HG03378 (cell line): ENCODE measurements around the gene TXNDC2.

Experiments
- ATAC-seq: cut with Tn5 transposase; IDR thresholded peaks from one replicate; pipeline ENCODE4 v1.9.1; 2021; ENCODE audit warnings: mild to moderate bottlenecking, moderate library complexity; ENCODE audit not compliant: unreplicated experiment

Gene TXNDC2

DNA sequence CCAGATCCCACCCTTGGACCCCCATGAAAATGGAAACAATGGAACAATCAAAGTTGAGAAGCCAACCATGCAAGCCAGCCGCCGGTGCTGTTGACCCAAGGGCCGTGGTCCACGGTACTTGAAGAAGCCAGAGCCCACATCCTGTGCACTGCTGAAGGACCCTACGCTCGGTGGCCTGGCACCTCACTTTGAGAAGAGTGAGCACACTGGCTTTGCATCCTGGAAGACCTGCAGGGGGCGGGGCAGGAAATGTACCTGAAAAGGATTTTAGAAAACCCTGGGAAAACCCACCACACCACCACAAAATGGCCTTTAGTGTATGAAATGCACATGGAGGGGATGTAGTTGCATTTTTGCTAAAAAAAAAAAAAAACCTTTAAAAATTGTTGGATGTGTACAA lies 26.5 kb upstream of the TXNDC2 start:
- no peak for ATAC-seq

DNA sequence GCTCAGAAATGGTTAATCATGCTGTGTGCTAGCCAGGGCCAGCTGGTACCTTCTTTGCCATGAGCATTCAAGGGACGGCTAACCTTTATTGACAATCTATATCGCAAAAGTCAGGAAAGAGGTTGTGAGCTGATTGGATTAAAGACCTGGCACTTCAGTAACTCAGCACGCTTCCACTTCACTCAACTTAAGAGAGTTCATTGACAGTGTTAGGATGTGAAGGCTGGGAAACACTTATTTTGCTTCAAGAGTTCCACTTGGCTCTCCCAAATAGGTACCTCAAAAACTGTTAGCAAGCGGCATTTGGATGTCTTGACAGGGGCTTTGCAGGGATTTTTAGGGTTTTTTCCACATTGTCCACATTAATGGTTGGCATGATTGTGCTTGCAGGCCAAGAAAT lies 25.1 kb upstream of the TXNDC2 start:
- no peak for ATAC-seq

DNA sequence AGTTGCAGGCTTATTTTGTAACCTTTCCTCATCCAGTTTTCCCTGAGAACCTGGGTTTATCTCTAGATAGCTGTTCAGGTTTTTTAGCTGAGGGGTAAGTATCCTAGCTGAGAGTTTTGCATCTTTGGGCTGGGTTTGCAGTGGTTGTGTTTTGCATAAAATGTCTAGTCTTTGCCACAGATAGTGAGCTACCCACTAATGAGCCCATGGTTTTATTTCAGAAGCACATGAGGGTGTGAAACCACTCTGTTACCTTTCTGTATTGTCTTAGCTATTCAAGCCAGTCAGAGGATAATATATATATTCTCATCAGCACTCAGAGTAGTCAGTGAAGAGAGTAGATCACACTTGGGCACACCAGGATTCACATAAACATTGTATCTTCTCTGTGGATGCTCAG lies 24.6 kb upstream of the TXNDC2 start:
- peak; percentile 84 for ATAC-seq

DNA sequence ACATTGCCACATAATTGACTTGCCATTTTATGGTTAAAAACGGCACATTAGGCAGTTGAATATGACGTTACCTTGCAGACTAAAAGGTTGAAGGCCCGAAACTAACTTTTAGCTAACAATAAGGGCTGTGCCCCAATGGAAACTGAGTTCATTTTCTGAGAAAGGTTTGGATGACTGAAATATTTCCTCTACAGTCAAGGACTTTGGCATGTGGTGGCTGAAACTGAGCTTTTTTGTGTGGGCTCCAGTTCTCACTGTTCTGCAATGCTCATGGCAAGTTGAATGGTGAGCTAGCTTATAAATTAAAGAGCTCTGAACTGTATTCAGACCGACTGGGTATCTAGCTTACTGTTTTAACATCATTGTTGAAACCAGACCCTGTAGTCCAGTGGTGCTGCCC lies 23.8 kb upstream of the TXNDC2 start:
- no peak for ATAC-seq

DNA sequence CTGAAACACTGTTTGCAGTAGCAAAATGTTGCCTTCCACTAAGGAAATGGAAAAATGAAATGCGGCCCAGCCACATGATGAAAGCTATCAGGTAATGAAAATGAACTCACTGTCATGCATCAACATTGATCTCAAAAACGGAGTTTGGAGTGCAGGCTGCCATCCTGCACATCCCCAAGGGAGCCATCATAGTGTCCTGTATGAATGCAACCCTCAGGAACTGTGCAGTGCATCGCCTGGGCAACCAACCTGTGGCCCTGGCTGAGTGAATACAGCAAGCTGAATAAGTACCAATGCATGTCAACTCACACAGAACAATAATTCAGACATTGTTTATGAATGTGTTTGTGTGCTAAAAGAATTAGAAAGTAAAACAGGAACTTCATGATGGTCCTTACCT lies 23.1 kb upstream of the TXNDC2 start:
- no peak for ATAC-seq

DNA sequence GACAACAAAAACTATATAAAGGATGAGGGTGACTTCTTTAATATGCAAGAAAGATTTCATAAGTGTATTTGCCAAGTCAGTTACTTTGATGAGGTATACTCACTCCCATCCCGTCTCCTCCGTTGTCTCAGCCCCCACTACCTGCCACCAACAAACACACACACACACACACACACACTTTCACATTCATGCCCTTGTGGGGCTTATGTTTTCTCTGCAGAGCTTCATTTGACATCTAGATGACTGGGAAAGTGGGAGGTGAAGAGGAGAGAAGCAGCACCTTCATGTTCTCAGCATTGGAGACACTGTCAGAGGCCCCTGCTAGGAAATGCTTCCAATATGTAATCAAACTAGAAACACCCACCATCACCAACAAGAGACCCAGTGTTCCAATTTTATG lies 22.5 kb upstream of the TXNDC2 start:
- no peak for ATAC-seq

DNA sequence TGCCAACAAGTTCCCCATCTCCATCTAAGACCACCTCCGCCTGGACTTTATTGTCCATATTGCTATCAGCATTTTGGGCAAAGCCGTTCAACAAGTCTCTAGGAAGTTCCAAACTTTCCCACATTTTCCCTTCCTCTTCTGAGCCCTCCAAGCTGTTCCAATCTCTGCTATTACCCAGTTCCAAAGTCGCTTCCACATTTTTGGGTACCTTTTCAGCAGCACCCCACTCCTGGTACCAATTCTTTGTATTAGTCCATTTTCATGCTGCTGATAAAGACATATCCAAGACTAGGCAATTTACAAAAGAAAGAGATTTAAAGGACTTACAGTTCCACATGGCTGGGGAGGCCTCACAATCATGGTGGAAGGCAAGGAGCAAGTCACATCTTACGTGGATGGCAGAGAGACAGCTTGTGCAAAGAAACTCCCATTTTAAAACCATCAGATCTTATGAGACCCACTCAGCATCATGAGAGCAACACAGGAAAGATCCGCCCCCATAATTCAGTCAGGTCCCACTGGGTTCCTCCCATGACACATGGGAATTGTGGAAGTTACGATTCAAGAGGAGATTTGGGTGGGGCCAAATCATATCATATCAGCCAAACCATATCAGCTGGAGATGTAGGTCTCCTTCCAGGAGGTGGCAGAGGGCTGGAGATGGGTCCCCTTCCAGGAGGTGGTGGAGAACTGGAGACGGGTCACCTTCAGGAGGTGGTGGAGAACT lies 19.8 kb upstream of the TXNDC2 start:
- ATAC-seq = no peak

DNA sequence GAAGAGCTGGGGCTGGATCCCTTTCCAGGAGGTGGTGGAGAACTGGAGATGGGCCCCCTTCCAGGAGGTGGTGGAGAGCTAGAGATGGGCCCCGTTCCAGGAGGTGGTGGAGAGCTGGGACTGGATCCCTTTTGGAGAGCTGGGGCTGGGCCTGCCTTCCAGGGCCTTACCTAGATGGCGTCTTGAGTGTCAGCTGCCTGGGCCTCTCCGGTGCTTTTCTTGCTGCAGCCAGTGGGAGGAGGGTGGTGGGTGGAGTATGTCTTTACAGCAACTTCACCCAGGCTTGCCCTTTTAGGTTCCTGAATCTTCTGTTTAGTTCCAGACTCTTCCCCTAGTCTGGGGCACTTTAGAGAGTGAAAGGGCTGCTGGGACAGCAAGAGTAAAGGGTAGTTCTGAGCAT lies 19.1 kb upstream of the TXNDC2 start:
- no peak for ATAC-seq

DNA sequence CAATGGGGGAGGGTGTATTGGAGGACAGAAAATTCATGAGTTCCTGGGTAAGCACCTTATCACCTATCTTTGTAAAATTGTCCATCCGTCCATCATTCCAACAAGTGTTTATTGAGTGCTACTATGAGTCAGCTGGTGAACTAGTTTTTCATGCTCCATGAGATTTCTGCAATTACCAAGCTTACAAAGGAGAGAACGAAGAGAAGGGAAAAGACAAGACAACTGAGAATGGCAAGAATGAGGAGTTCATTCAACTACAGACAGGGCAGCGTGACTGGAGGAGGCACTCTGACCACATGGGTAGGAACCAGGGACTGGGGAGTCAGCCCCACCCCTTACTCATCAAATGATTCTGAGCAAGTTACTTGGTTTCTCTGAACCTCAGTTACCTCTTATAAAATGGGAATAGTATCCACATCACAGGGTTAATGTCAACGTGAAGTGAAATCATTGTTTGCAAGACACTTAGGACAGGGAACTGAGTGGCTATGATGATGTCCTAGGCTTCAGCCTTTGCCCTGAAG lies 18.6 kb upstream of the TXNDC2 start:
- ATAC-seq = no peak

DNA sequence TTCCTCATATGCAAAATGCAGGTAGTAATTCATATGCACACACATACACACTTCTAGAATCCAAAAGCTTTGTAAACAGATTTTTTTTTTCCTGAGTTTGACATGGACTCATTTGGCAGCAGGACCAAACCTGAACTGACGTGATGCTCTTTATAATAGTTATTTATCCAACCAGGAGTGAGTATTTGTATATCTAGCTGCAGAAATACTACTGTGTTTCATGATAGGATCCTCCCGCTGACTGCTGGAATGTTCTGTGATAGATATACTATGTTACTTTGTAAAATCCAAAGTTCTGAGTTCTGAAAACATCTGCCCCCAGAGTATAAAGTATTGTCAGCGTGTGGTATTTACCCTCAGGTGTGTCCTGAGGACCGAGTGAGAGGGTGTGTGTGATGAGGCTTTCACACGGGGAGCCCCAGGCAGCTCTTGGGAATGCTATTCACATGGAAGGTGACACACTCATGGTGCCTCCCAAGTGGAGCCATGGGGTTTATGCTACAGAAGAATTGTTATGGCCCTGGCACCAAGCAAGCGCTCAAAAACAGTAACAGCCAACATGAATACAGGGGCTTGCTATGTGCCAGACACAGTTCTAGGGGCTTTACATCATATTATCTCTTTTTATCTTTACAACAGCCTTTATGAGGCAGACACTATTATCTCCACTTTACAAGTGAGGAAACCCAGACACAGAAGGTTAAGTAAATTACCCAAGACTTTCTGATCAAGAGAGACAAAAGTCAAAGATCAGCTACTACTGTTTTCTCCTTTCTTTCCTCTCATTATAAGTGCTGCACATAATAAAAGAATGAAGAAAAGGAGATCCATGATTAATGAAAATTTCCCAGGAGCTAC lies 16.7 kb upstream of the TXNDC2 start:
- ATAC-seq = no peak

DNA sequence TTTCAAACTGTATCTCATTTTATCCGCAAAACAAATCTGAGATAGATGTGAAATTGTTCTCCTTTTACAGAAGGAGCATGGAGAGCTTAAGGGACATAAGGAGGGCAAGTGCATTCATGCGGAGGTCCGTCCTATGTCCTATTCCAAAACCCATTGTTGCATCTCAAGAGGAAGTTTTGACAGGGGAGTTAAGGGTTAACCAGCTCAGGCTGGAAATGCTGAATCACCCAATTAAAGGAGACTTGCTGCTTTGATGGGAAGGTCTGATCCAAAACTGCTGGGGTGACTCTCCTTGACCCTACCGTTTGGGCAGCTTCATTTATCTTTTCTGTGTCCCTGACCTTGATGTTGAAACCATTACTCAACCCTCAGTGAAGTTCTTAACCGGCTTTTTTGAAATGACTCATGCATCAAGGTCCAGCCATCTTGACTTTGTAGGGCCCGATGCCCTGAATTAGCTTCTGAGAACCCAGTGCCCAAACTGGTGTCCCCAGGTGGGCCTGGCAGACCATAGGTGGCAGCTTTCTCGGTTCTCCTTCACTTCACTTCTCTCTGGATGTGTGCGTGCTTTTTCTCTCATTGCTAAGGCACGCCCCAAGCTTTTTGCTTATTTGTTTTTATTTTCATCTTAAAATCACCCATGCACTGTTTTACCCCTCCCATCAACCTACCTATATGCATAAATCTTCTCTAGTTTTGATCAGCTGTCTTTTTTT lies 15.9 kb upstream of the TXNDC2 start:
- ATAC-seq = peak; percentile 72

DNA sequence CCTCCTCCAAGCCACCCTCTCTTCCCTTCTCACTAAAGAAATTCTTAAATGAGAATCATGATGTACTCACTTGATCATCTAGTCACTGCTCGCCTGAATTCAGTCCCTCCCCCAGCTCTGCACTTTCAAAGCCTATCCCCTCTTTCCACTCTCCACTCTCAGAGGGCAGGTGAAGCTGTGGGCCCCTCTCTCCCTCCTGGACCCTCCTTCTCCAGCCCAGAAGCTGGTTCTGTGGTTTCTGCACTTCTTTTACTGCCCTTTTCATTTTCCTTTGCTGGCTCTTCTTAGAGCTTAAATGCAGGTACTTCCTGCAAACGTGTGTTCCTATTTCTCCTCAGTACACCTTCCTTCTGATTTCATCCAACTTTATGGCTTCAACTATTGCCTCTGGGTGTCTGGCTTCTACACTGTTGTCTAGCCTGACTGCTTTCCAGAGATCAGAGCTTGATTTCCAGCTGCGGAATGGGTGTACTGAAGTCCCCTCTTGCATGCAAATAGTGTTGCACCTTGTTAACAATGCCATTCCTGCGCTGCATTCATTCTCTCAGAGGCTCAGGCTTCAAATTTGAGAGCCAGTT lies 15.3 kb upstream of the TXNDC2 start:
- no peak for ATAC-seq

DNA sequence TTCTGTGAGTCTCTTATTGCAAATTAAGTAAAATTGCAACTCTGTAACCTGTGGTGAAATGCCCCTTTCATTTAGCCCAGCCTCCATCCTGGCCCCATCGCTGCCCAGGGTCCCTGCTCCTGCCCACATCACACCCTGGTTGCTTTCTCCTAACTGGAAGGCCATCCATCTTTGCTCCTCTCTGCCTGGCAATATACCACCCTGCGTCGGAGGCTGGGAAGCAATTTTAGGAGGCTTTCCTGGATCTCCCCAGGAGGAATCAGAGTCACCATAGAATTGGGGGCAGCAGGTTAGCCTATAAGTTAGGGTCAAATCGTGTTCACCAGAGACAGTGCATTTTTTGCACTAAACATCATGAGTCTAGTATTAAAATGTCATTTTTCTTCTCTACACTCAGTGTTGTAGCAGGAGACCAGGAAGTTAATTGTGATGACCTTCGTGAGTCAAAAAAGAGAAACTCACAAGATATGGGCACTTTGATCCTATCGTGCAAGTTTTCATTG lies 14.5 kb upstream of the TXNDC2 start:
- no peak for ATAC-seq

DNA sequence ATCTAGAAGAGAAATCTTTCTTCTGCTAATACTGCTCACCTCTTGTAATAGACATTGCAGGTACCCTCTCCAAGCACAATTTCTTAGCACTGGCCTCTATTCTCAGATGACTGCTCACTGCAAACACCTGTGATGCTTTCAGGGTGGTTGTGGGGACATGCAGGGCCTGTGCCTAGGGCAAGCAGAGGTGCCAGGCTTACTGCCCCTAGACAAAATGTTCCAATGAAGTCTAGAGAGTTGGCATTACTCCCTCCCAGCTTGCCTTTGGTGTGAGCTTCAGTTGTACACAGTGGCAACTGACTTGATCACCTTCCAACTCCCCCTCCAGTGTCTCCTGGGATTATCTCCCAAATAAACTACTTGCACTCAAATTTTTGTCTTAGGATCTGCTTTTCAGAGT lies 12.9 kb upstream of the TXNDC2 start:
- no peak for ATAC-seq

DNA sequence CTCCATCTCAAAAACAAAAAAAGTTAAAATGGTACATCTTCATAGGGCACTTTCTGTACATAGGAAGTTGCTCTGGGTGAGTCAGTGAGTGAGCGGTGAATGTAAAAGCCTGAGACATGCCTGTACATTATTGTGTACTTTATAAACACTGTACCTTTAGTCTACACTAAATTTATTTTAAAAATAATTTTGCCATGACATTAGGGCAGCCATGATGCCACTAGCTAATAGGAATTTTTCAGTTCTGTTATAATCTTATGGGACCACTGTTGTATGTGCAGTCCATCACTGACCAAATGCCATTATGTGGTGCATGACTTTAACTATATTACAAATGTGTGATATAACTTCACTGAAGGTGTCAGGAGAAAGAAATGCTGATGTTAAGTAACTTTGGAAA lies 11.0 kb upstream of the TXNDC2 start:
- no peak for ATAC-seq

DNA sequence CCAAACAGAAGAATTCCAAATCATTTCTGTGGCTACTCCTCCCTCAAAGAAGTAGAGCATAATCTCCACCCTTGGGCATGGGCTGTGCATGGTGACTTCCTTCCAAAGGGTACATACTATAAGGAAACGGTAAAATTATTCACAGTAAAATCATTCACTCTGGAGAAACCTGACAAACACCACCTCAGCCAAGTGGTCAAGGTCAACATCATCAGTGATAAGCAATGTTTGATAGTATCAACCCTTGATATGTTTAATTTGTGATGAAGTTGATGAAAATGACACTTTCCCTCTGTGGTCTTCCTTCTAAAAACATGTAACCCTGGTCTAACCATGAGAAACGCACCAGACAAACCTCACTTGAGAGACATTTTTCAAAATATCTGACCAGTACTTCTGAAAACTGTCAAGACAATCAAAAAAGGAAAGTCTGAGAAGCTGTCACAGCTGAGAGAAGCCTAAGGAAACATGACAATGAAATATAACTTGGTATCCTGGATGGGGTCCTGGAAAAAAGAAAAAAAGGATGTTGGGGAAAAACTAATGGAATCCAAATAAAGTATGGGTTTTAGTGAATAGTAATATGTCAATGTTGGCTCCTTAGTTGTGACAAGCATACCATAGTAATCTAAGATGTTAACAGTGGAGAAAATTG lies 9.4 kb upstream of the TXNDC2 start:
- ATAC-seq = no peak

DNA sequence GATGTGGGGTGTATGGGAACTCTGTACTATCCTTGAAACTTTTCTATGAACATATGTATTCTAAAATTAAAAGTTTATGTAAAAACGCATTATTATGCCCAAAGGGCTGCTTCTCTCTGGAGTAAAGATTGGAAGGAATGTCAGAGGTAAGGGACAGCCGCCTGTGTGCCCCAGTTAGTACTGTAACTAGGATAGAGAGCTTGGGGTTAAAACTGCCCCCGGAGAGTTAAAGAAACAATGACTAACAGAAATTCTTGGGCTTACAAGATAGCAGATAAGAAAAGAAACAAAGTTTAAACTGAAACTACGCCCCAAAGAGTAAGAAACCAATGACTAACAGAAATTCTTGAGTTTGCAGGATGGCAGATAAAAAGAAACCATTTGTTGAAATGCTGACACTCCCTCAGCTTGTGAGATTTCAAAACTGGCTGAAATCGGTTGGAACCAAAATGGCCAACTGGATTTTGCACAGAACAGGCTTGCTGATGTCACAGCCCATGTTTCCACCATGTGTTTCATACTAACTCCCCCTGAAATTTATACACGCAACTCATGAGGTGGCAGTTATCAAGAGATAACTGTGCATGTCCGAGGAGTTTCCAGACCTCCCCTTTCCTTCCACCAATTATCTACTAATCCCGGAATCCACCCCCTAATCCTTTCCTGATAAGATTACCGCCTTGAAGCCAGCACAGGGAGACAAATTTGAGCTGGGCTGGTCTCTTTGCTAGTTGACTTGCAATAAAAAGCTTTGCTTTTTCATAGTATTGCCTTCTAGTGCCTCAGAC lies 8.7 kb upstream of the TXNDC2 start:
- no peak for ATAC-seq

DNA sequence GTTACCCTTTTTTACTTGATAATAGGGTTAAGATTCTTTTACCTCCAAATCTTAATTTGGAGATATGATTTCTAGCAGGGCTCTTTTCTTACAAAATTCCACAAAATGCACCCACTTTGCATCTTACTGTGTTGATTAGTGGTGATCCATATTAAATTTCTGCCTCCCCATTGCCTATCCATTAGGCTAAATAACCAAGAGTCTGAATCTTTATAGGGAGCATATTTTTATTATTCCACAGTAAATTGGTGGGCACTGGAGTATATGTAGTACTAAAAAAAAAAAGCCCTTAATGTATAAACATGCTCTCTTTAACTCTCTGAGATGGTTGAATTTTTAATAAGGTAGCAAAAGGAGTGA lies 8.1 kb upstream of the TXNDC2 start:
- ATAC-seq = no peak

DNA sequence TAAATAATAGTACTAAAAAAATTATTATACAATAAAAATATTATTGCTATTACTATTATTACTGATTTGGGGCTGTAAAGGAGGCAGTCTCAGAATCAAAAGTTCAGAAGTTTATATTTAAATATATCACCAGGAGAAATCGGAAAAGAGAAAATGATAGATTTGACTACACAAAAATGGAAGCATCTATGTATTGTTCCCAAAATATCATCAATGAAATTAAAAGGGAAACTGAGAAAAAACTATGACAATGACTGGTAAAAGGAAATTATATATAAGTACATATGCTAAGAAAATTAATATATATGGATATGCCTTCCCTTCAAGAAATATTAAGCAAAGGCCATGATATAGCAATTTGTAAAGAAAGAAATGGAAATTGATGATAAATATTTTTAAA lies 7.7 kb upstream of the TXNDC2 start:
- no peak for ATAC-seq

DNA sequence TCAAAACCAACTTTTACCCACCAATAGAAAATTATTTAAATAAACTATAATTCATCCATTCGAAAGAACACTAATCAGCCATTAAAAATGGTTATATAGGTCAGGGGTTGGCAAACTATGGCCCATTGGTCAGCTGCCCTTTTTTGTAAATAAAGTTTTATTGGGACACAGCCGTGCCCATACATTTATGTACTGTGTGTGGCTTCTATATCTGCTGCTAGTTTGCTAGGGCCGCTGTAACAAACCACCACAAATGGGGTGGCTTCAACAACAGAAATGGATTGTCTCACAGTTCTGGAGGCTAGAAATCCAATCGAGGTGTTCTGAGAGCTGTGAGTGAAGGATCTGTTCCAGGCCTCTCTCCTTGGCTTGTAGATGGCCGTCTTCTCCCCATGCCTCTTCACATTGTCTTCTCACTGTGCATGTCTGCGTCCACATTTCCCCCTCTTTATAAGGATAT lies 7.0 kb upstream of the TXNDC2 start:
- no peak for ATAC-seq
